Progenitor cell of endocrine pancreas (in vitro differentiated cells): ENCODE results near the gene TGFA. TPM values are rescaled to one million over a fixed set of nuclear protein-coding genes. Genes with fewer than 3 reads are reported as not detected.

Experiments used
- DNase-seq: peaks from one replicate; pipeline ENCODE4 v3.0.0; 2021; ENCODE audit warnings: low spot score; ENCODE audit not compliant: unreplicated experiment
- H3K27ac Mint-ChIP-seq: 2 replicates; pipeline ENCODE4 v1.8.0; 2021; ENCODE audit warnings: mild to moderate bottlenecking, moderate library complexity, mixed read lengths
- H3K27me3 Mint-ChIP-seq: 2 replicates; pipeline ENCODE4 v1.8.0; 2021; ENCODE audit warnings: mixed read lengths
- H3K36me3 Mint-ChIP-seq: 2 replicates; pipeline ENCODE4 v1.8.0; 2022; ENCODE audit warnings: mixed read lengths; ENCODE audit not compliant: insufficient read depth
- H3K4me1 Mint-ChIP-seq: 2 replicates; pipeline ENCODE4 v1.8.0; 2021; ENCODE audit warnings: low read depth, mixed read lengths
- H3K4me3 Mint-ChIP-seq: 2 replicates; pipeline ENCODE4 v1.8.0; 2021; ENCODE audit warnings: low read depth, mild to moderate bottlenecking, moderate library complexity, mixed read lengths
- H3K9me3 Mint-ChIP-seq: 2 replicates; pipeline ENCODE4 v1.8.0; 2021; ENCODE audit warnings: low read depth, mixed read lengths
- CTCF ChIP-seq: fragments of 200-600 bp; sonication (generic); IDR thresholded peaks from one replicate; pipeline ENCODE4 v1.5.0; 2021; ENCODE audit warnings: antibody characterized with exemption, mild to moderate bottlenecking; ENCODE audit not compliant: unreplicated experiment
- total RNA-seq: library from RNA; stranded (reverse); gene quantifications from 2 replicates; pipeline ENCODE4 v1.2.1, GENCODE V29; 2021

The TGFA gene
- total RNA-seq, 1 donor from 2014 or later = 3.0 TPM

GRCh38 chr2:70508711-70509462, 44.7 kb downstream of the TGFA start:
- H3K36me3 Mint-ChIP-seq = no peaks in the 10 kb centered on the region
- H3K9me3 Mint-ChIP-seq = no peaks in the 10 kb centered on the region
- H3K27ac Mint-ChIP-seq = no peak overlapping the region
- no peak overlapping the region for H3K4me3 Mint-ChIP-seq
- DNase-seq = no peak
- H3K4me1 Mint-ChIP-seq = peaks cover 7% of the 10 kb centered on the region
- H3K27me3 Mint-ChIP-seq = peaks cover 13% of the 10 kb centered on the region
- TF ChIP-seq CTCF = no peak

- Mint-ChIP-seq H3K27ac (no peak overlapping the region), H3K4me1 (peaks cover 7% of the 10 kb centered on the region), H3K4me3 (no peak overlapping the region), H3K9me3 (no peaks in the 10 kb centered on the region), H3K36me3 (no peaks in the 10 kb centered on the region), H3K27me3 (peaks cover 10% of the 10 kb centered on the region)
- DNase-seq = no peak
- no peak for TF ChIP-seq CTCF
These were observed 47.8 kb downstream of the TGFA start for GRCh38 chr2:70505613-70506391.

- no peak for TF ChIP-seq CTCF
These were observed 48.9 kb downstream of the TGFA start for GRCh38 chr2:70504750-70505149.

GRCh38 chr2:70503896-70504295, 49.7 kb downstream of the TGFA start:
- TF ChIP-seq CTCF = no peak
- H3K4me1 Mint-ChIP-seq = no peaks in the 10 kb centered on the region

More at GRCh38 chr2:70504750-70505149, 48.9 kb downstream of the TGFA start:
- Mint-ChIP-seq H3K36me3 (no peaks in the 10 kb centered on the region), H3K4me1 (peaks cover 4% of the 10 kb centered on the region), H3K27me3 (peaks cover 7% of the 10 kb centered on the region), H3K9me3 (no peaks in the 10 kb centered on the region), H3K4me3 (no peak overlapping the region), H3K27ac (no peak overlapping the region)
- no peak for DNase-seq

GRCh38 chr2:70501728-70502127, 51.9 kb downstream of the TGFA start:
- H3K4me3 Mint-ChIP-seq = no peak overlapping the region
- no peaks in the 10 kb centered on the region for H3K9me3 Mint-ChIP-seq
- no peak overlapping the region for H3K27ac Mint-ChIP-seq
- H3K36me3 Mint-ChIP-seq = no peaks in the 10 kb centered on the region
- H3K27me3 Mint-ChIP-seq = peaks cover 2% of the 10 kb centered on the region
- no peaks in the 10 kb centered on the region for H3K4me1 Mint-ChIP-seq
- TF ChIP-seq CTCF = no peak
- DNase-seq = no peak

More at GRCh38 chr2:70503896-70504295, 49.7 kb downstream of the TGFA start:
- H3K36me3 Mint-ChIP-seq = no peaks in the 10 kb centered on the region
- no peak for DNase-seq
- H3K27me3 Mint-ChIP-seq = peaks cover 7% of the 10 kb centered on the region
- H3K4me3 Mint-ChIP-seq = no peak overlapping the region
- no peaks in the 10 kb centered on the region for H3K9me3 Mint-ChIP-seq
- no peak overlapping the region for H3K27ac Mint-ChIP-seq
